GM18517 (cell line): ENCODE data around the gene ASPHD2.

ENCODE experiments used
- ATAC-seq: cut with Tn5 transposase; IDR thresholded peaks from one replicate; pipeline ENCODE4 v1.9.1; 2021; ENCODE audit warnings: mild to moderate bottlenecking, moderate library complexity; ENCODE audit not compliant: unreplicated experiment

ASPHD2 gene

GRCh38 chr22:26494506-26494905 is 65.4 kb downstream of the ASPHD2 start:
- ATAC-seq: no peak
